DND-41 (cell line): ENCODE measurements around the gene CER1.

Experiments used
- ATAC-seq: fragments of 200-7000 bp; cut with Tn5 transposase; 3 replicates; pipeline ENCODE4 v1.9.1; 2021; ENCODE audit warnings: low read depth; ENCODE audit not compliant: insufficient read depth
- DNase-seq: peaks from one replicate; pipeline ENCODE4 v3.0.0-alpha.2; 2020
- H2AFZ ChIP-seq: 2 replicates; pipeline ENCODE4 v1.6.0; 2012; ENCODE audit warnings: low read depth, low read length
- H3K27ac ChIP-seq: 2 replicates; pipeline ENCODE4 v1.5.1; 2012; ENCODE audit warnings: low read length, inconsistent platforms
- H3K27me3 ChIP-seq: fragments of 200-600 bp; sonication (generic); 2 replicates; pipeline ENCODE4 v1.6.0; 2012; ENCODE audit warnings: low read length, mild to moderate bottlenecking, inconsistent platforms; ENCODE audit not compliant: insufficient read depth, poor library complexity
- H3K36me3 ChIP-seq: 2 replicates; pipeline ENCODE4 v1.5.1; 2012; ENCODE audit warnings: low read length, inconsistent platforms; ENCODE audit not compliant: insufficient read depth
- H3K4me1 ChIP-seq: 2 replicates; pipeline ENCODE4 v1.5.1; 2012; ENCODE audit warnings: mild to moderate bottlenecking, low read length; ENCODE audit not compliant: insufficient read depth
- H3K4me2 ChIP-seq: 2 replicates; pipeline ENCODE4 v1.6.0; 2012; ENCODE audit warnings: mild to moderate bottlenecking, moderate library complexity, low read length, inconsistent platforms; ENCODE audit not compliant: insufficient read depth
- H3K4me3 ChIP-seq, 2 experiments: fragments of 200-600 bp in 1 of 2; shearing (Covaris generic) in 1 of 2; 2 replicates each; pipeline ENCODE4 v1.5.1; 2012 to 2016; ENCODE audit warnings: inconsistent platforms in 2 of 2, low read length in 2 of 2, mild to moderate bottlenecking in 2 of 2, low read depth in 1 of 2, moderate library complexity in 1 of 2
- H3K79me2 ChIP-seq: 2 replicates; pipeline ENCODE4 v1.6.0; 2012; ENCODE audit warnings: low read length, inconsistent platforms; ENCODE audit not compliant: insufficient read depth
- H3K9ac ChIP-seq: 2 replicates; pipeline ENCODE4 v1.6.0; 2012; ENCODE audit warnings: low read depth, mild to moderate bottlenecking, inconsistent platforms, low read length, moderate library complexity
- H3K9me3 ChIP-seq: 2 replicates; pipeline ENCODE4 v1.5.1; 2012; ENCODE audit warnings: low read length, moderate library complexity, mild to moderate bottlenecking, inconsistent platforms; ENCODE audit not compliant: insufficient read depth, severe bottlenecking
- H4K20me1 ChIP-seq: 2 replicates; pipeline ENCODE4 v1.6.0; 2012; ENCODE audit warnings: low read length; ENCODE audit not compliant: insufficient read depth
- CTCF ChIP-seq: IDR thresholded peaks from 2 replicates; pipeline ENCODE4 v1.5.1; 2012; ENCODE audit warnings: borderline replicate concordance, low read length, moderate library complexity, mild to moderate bottlenecking; ENCODE audit not compliant: poor library complexity, severe bottlenecking; ENCODE audit errors: extremely low read depth
- EZH2 ChIP-seq: IDR thresholded peaks from 3 replicates; pipeline ENCODE4 v1.6.1; 2012; ENCODE audit warnings: borderline replicate concordance, low read depth, mild to moderate bottlenecking, moderate library complexity, low read length, inconsistent platforms; ENCODE audit not compliant: severe bottlenecking

The CER1 gene

GRCh38 chr9:14760060-14760459, 37.5 kb upstream of the CER1 start:
- no peak for DNase-seq
- Histone ChIP-seq H3K36me3 (no peaks in the 10 kb centered on the region), H4K20me1 (no peaks in the 10 kb centered on the region), H3K4me1 (no peaks in the 10 kb centered on the region), H3K9ac (no peak overlapping the region), H3K27me3 (no peaks in the 10 kb centered on the region), H3K9me3 (no peaks in the 10 kb centered on the region), H2AFZ (no peak overlapping the region), H3K27ac (no peak overlapping the region), H3K4me2 (no peak overlapping the region), H3K4me3 (no peak overlapping the region), H3K79me2 (no peaks in the 10 kb centered on the region)
- no peak for ATAC-seq
- TF ChIP-seq CTCF: no peak
- no peak for TF ChIP-seq EZH2

- no peaks in the 10 kb centered on the region for H3K4me1 ChIP-seq
- TF ChIP-seq CTCF: no peak
- no peaks in the 10 kb centered on the region for H4K20me1 ChIP-seq
- no peaks in the 10 kb centered on the region for H3K9me3 ChIP-seq
- no peak for ATAC-seq
- no peaks in the 10 kb centered on the region for H3K36me3 ChIP-seq
- H3K9ac ChIP-seq: no peak overlapping the region
- no peak overlapping the region for H2AFZ ChIP-seq
- H3K79me2 ChIP-seq: no peaks in the 10 kb centered on the region
- H3K27me3 ChIP-seq: no peaks in the 10 kb centered on the region
- H3K4me3 ChIP-seq: no peak overlapping the region
- H3K4me2 ChIP-seq: no peak overlapping the region
- H3K27ac ChIP-seq: no peak overlapping the region
- no peak for DNase-seq
Measured at GRCh38 chr9:14756291-14756690, 33.8 kb upstream of the CER1 start.

GRCh38 chr9:14752871-14753270, 30.3 kb upstream of the CER1 start:
- Histone ChIP-seq H4K20me1 (no peaks in the 10 kb centered on the region), H3K4me2 (no peak overlapping the region), H2AFZ (no peak overlapping the region), H3K4me1 (no peaks in the 10 kb centered on the region; the same call in 1 of the 2 replicates), H3K9me3 (no peaks in the 10 kb centered on the region), H3K36me3 (no peaks in the 10 kb centered on the region), H3K4me3 (no peak overlapping the region), H3K79me2 (no peaks in the 10 kb centered on the region), H3K27ac (no peak overlapping the region), H3K9ac (no peak overlapping the region), H3K27me3 (peaks cover 8% of the 10 kb centered on the region)
- ATAC-seq (no peak), DNase-seq (no peak)
- no peak for TF ChIP-seq EZH2
- TF ChIP-seq CTCF: no peak

GRCh38 chr9:14752271-14752670, 29.7 kb upstream of the CER1 start:
- Histone ChIP-seq H3K27ac (no peak overlapping the region), H3K27me3 (peaks cover 8% of the 10 kb centered on the region), H2AFZ (no peak overlapping the region), H3K4me3 (no peak overlapping the region), H3K79me2 (no peaks in the 10 kb centered on the region), H3K4me2 (no peak overlapping the region), H4K20me1 (no peaks in the 10 kb centered on the region), H3K9ac (no peak overlapping the region), H3K4me1 (no peaks in the 10 kb centered on the region; the same call in 1 of the 2 replicates), H3K9me3 (no peaks in the 10 kb centered on the region), H3K36me3 (no peaks in the 10 kb centered on the region)
- DNase-seq: no peak
- TF ChIP-seq CTCF: no peak
- no peak for TF ChIP-seq EZH2
- ATAC-seq: no peak
